ENCODE results near the gene PIK3CB. TPM values are rescaled to one million over a fixed set of nuclear protein-coding genes. Genes with fewer than 3 reads are reported as not detected.

The PIK3CB gene
- total RNA-seq, 1 experiment from 2014 or later: 16.4 TPM

DNA sequence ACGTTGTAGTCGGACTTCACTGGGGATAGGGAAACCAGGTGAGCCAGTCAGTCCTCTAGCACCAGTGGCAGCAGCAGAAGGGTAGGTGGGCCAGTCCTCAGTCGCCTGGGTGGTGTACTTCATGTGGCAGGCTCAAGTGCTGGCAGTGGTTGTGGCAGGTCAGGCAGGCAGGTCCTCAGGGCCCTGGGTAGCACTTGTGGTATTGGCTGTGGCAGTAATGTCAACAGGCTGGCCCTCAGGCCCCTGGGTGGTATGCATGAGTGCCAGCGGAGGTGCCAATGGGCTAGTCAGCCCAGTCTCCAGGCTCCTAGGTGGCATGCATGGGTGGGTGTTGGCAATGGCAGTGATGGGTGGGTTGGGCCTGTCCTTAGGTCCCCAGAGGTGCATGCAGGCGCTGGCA, 185.6 kb downstream of the PIK3CB start:
- DNase-seq (ENCODE audit: low spot score): no peak
- BruUV-seq (replicated peaks): no TSS peak
- Histone ChIP-seq H3K9me3 (ENCODE audit: low read depth, low read length, poor library complexity, severe bottlenecking) (peaks cover 22% of the 10 kb centered on the region), H3K36me3 (ENCODE audit: insufficient read depth, low read length, poor library complexity, severe bottlenecking) (peaks cover 6% of the 10 kb centered on the region), H3K27me3 (replicated peaks; ENCODE audit: insufficient read depth, low read depth, low read length, poor library complexity) (no peaks in the 10 kb centered on the region), H3K4me3 (ENCODE audit: low read depth, low read length, poor library complexity, severe bottlenecking) (no peak overlapping the region), H3K4me1 (ENCODE audit: insufficient read depth, low read length, poor library complexity, severe bottlenecking) (no peaks in the 10 kb centered on the region), H3K27ac (ENCODE audit: low read depth, low read length, poor library complexity, severe bottlenecking) (no peak overlapping the region)
- POLR2A ChIA-PET (ENCODE audit: low non-redundant PET): no interaction called here
- CTCF ChIA-PET: no interaction called here
- intact Hi-C loops (cut with micrococcal nuclease; ENCODE audit: unreplicated experiment): no loop called here
- TF ChIP-seq CTCF (conservative IDR thresholded peaks at IDR 0.05; ENCODE audit: low read depth, low read length): no peak
- no peak for TF ChIP-seq EZH2 (IDR thresholded peaks at IDR 0.05; ENCODE audit: borderline replicate concordance, low read depth, low read length, poor library complexity, severe bottlenecking)

- intact Hi-C loops (cut with micrococcal nuclease; ENCODE audit: unreplicated experiment): no loop called here
- DNase-seq (ENCODE audit: low spot score): no peak
- no peak overlapping the region for H3K27ac ChIP-seq (ENCODE audit: low read depth, low read length, poor library complexity, severe bottlenecking)
- ChIA-PET POLR2A (ENCODE audit: low non-redundant PET) (no interaction called here), CTCF (no interaction called here)
- H3K9me3 ChIP-seq (ENCODE audit: low read depth, low read length, poor library complexity, severe bottlenecking): peaks cover 34% of the 10 kb centered on the region
- H3K4me3 ChIP-seq (ENCODE audit: low read depth, low read length, poor library complexity, severe bottlenecking): no peak overlapping the region
- H3K4me1 ChIP-seq (ENCODE audit: insufficient read depth, low read length, poor library complexity, severe bottlenecking): no peaks in the 10 kb centered on the region
- BruUV-seq (replicated peaks): no TSS peak
- H3K36me3 ChIP-seq (ENCODE audit: insufficient read depth, low read length, poor library complexity, severe bottlenecking): peaks cover 6% of the 10 kb centered on the region
- TF ChIP-seq EZH2 (IDR thresholded peaks at IDR 0.05; ENCODE audit: borderline replicate concordance, low read depth, low read length, poor library complexity, severe bottlenecking): no peak
- no peaks in the 10 kb centered on the region for H3K27me3 ChIP-seq (replicated peaks; ENCODE audit: insufficient read depth, low read depth, low read length, poor library complexity)
Observed at GRCh38 chr3:138646513-138646912, 188.2 kb downstream of the PIK3CB start.

DNA sequence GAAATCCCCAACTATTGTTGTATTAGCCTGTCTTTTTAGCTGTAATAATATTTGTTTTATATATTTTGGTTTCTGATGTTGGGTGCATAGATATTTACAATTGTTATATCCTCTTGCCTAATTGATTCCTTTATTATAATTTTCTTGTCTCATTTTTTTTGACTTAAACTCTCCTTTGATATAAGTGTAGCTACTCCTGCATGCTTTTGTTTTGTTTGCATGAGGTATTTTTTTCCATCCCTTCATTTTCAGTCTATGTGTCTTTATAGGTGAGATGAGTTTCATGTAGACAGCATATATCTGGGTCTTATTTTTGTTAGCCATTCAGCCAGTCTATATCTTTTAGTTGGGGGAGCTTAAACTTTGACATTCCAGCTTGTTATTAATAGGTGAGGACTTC, 188.7 kb downstream of the PIK3CB start:
- POLR2A ChIA-PET (ENCODE audit: low non-redundant PET): no interaction called here
- TF ChIP-seq CTCF (conservative IDR thresholded peaks at IDR 0.05; ENCODE audit: low read depth, low read length) (no peak), EZH2 (IDR thresholded peaks at IDR 0.05; ENCODE audit: borderline replicate concordance, low read depth, low read length, poor library complexity, severe bottlenecking) (no peak)
- Histone ChIP-seq H3K27ac (ENCODE audit: low read depth, low read length, poor library complexity, severe bottlenecking) (no peak overlapping the region), H3K4me3 (ENCODE audit: low read depth, low read length, poor library complexity, severe bottlenecking) (no peak overlapping the region), H3K9me3 (ENCODE audit: low read depth, low read length, poor library complexity, severe bottlenecking) (peaks cover 34% of the 10 kb centered on the region), H3K4me1 (ENCODE audit: insufficient read depth, low read length, poor library complexity, severe bottlenecking) (no peaks in the 10 kb centered on the region), H3K36me3 (ENCODE audit: insufficient read depth, low read length, poor library complexity, severe bottlenecking) (peaks cover 6% of the 10 kb centered on the region), H3K27me3 (replicated peaks; ENCODE audit: insufficient read depth, low read depth, low read length, poor library complexity) (no peaks in the 10 kb centered on the region)
- no peak for DNase-seq (ENCODE audit: low spot score)
- no TSS peak for BruUV-seq (replicated peaks)
- CTCF ChIA-PET: no interaction called here
- intact Hi-C loops (cut with micrococcal nuclease; ENCODE audit: unreplicated experiment): no loop called here

DNA sequence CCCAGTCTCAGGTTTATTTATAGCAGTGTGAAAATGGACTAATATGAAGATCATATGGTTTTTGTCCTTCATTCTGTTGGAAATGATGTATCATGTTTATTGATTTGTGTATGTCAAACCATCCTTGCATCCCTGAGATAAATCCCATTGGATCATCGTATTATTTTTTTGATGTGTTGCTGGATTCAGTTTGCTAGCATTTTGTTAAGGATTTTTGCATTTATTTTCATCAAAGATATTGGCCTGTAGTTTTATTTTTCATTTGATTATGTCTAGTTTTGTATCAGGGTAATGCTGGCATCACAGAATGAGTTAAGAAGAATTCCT, 191.8 kb downstream of the PIK3CB start:
- Histone ChIP-seq H3K9me3 (ENCODE audit: low read depth, low read length, poor library complexity, severe bottlenecking) (peaks cover 27% of the 10 kb centered on the region), H3K36me3 (ENCODE audit: insufficient read depth, low read length, poor library complexity, severe bottlenecking) (no peaks in the 10 kb centered on the region), H3K27ac (ENCODE audit: low read depth, low read length, poor library complexity, severe bottlenecking) (no peak overlapping the region), H3K4me3 (ENCODE audit: low read depth, low read length, poor library complexity, severe bottlenecking) (no peak overlapping the region), H3K4me1 (ENCODE audit: insufficient read depth, low read length, poor library complexity, severe bottlenecking) (no peaks in the 10 kb centered on the region), H3K27me3 (replicated peaks; ENCODE audit: insufficient read depth, low read depth, low read length, poor library complexity) (no peaks in the 10 kb centered on the region)
- TF ChIP-seq EZH2 (IDR thresholded peaks at IDR 0.05; ENCODE audit: borderline replicate concordance, low read depth, low read length, poor library complexity, severe bottlenecking) (no peak), CTCF (conservative IDR thresholded peaks at IDR 0.05; ENCODE audit: low read depth, low read length) (no peak)
- no peak for DNase-seq (ENCODE audit: low spot score)
- intact Hi-C loops (cut with micrococcal nuclease; ENCODE audit: unreplicated experiment): no loop called here
- ChIA-PET POLR2A (ENCODE audit: low non-redundant PET) (no interaction called here), CTCF (no interaction called here)
- BruUV-seq (replicated peaks): no TSS peak

All from A673 (cell line).